ENCODE measurements around the gene XYLT1.
"Not testable (repeated sequence)": the region's sequence is repeated elsewhere in the genome, so short reads cannot be mapped to it uniquely, and the experiment has no call there.

XYLT1 gene

DNA sequence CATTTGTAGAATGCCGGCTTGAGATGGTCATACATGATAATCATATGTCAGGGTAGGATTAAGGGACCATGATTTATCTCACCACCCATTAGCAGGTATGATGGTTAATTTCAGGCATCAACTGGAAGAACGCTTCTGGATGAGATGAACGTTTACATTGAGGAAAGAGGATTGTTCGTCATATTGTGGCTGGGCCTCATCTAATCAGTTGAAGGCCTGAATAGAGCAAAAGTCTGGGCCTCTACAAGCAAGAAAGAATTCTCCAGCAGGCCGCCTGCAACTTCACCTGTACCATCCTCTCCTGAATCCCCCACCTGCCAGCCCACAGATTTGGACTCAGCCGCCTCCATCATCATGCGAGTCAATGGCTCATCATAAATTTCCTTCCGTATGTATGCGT lies 30.6 kb upstream of the XYLT1 start:
- Histone ChIP-seq H3K9me3 (ENCODE audit: control insufficient read depth, insufficient read depth, low read length) (no peaks in the 10 kb centered on the region), H3K36me3 (ENCODE audit: insufficient read depth, low read length) (no peaks in the 10 kb centered on the region)

DNA sequence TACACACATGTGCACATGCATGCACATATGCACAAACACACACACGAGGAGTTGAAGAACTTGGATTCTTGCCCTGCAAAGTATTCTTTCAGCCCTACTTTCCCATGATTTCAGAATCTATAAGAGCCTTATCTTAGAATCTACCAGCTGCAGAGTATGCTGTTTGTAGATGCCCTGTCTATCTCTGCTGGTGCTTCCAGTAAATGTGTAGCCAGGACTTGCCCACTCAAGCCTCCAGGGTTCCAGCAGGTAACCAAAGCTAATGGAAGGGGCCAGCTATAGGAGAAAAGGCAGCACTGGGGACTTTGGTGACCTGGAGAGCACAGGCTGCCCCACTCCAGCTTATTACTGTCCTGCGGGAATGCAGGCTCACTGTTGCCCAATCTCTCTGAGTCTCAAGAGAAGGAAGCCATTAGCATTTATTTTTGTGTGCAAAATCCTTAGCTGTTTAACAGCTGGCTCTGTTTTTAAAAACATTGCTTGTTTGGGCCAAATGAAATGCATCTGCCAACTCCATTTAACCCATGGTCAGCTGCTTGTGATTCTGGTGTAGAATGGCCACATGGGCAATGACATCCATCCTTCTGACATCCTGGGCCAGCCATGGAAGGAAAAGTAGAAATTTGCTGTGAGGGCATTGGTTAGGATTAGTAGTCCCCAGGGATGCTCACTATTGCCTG lies 28.6 kb upstream of the XYLT1 start:
- Histone ChIP-seq H3K9ac (ENCODE audit: low read depth, low read length) (no peak overlapping the region), H3K4me1 (ENCODE audit: insufficient read depth, low read length) (no peaks in the 10 kb centered on the region), H3K36me3 (ENCODE audit: insufficient read depth, low read length) (no peaks in the 10 kb centered on the region), H3K9me3 (ENCODE audit: control insufficient read depth, insufficient read depth, low read length) (no peaks in the 10 kb centered on the region)

More for the DNA sequence above, 30.6 kb upstream of the XYLT1 start:
- no peaks in the 10 kb centered on the region for H3K4me1 ChIP-seq (ENCODE audit: insufficient read depth, low read length)
- H3K9ac ChIP-seq (ENCODE audit: low read depth, low read length), result no peak overlapping the region

DNA sequence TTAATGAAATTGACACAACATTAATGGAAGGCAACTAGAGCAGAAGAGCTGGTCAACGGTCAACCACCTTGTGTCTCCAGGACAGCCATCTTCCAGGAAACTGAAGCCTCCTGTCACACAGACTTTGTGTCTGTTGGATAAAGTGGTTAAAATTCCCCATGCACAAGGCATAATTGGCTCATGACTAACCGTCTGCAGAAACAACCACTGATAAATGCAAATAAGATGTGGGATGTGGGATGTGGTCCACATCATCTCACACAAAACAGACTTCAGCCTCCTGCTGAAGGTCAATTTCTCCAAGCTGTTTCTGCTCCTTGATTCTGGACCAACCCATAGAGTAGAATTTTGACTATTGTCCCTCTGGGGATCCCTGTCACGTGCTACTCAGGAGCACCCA lies 26.9 kb upstream of the XYLT1 start:
- no peaks in the 10 kb centered on the region for H3K4me1 ChIP-seq (ENCODE audit: insufficient read depth, low read length)

DNA sequence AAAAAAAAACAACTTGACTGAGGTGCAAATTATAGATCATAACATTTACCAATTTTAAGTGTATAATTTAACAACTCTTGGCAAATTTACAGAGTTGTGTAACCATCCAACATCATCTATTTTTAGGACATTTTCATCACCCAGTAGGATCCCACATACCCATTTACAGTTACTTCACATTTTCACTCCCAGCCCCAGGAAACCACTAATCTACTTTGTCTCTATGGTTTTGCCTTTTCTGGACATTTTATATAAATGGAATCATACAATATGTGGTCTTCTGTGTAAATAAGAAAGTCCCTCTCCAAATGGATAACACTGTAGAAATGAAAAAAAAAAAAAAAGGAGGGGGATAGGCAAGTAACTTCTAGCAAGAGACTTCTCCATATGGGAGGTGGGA lies 26.1 kb upstream of the XYLT1 start:
- Histone ChIP-seq H3K9me3 (ENCODE audit: control insufficient read depth, insufficient read depth, low read length) (no peaks in the 10 kb centered on the region), H3K4me1 (ENCODE audit: insufficient read depth, low read length) (no peaks in the 10 kb centered on the region), H3K9ac (ENCODE audit: low read depth, low read length) (no peak overlapping the region), H3K36me3 (ENCODE audit: insufficient read depth, low read length) (no peaks in the 10 kb centered on the region)

More for the DNA sequence above, 26.9 kb upstream of the XYLT1 start:
- Histone ChIP-seq H3K36me3 (ENCODE audit: insufficient read depth, low read length) (no peaks in the 10 kb centered on the region), H3K9ac (ENCODE audit: low read depth, low read length) (no peak overlapping the region), H3K9me3 (ENCODE audit: control insufficient read depth, insufficient read depth, low read length) (no peaks in the 10 kb centered on the region)

DNA sequence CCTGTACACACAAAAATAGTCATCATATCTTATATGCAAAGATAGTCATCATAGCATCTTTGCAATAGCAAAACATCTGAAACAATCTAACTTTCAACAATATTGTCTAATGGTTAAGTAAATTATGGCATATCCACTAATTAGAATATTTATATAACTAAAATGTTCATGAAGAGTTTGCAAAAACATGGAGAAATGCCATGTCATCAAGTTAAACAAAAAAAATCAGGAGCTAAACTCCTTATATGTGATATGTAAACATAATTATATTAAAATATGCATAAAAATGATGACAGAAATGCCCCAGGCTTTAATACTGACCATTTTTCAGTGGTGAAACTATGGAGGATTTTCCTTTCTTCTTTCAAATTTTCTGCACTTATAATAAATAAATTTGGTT lies 22.3 kb upstream of the XYLT1 start:
- no peaks in the 10 kb centered on the region for H3K9me3 ChIP-seq (ENCODE audit: control insufficient read depth, insufficient read depth, low read length)
- no peak overlapping the region for H3K9ac ChIP-seq (ENCODE audit: low read depth, low read length)
- no peaks in the 10 kb centered on the region for H3K36me3 ChIP-seq (ENCODE audit: insufficient read depth, low read length)
- H3K4me1 ChIP-seq (ENCODE audit: insufficient read depth, low read length), result no peaks in the 10 kb centered on the region

DNA sequence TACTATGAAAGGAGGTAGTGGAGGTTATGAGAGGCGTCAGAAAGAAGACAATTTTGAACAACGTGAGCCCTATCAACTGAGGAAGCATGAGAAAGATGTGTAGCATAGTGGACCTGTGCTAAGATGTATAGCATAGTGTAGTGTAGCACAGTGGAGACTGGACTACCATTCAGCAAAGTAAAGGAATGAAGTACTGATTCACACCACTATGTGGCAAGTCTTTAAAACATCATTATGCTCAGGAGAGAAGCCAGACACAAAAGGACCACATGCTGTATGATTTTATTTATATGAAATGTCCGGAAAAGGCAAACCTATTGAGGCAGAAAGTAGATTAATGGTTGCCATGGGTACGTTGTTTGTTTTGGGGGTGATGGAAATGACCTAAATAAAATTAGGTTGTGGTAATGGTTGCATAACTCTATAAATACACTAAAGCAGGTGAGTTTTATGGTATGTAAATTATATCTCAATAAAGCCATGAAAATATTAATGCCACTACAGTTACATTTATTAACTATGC lies 20.4 kb upstream of the XYLT1 start:
- Histone ChIP-seq H3K9me3 (ENCODE audit: control insufficient read depth, insufficient read depth, low read length) (no peaks in the 10 kb centered on the region), H3K9ac (ENCODE audit: low read depth, low read length) (no peak overlapping the region), H3K36me3 (ENCODE audit: insufficient read depth, low read length) (no peaks in the 10 kb centered on the region), H3K4me1 (ENCODE audit: insufficient read depth, low read length) (no peaks in the 10 kb centered on the region)

DNA sequence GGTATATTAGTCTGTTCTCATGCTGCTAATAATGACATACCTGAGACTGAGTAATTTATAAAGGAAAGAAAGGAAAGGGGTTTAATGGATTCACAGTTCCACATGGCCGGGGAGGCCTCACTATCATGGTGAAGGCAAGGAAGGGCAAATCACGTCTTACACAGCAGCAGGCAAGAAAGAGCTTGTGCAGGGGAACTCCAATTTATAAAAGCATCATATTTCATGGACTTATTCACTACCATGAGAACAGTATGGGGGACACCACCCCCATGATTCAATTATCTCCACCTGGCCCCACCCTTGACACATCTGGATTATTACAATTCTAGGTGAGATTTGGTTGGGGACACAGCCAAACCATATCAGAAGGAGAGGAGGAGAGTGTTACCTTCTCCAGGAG lies 17.7 kb upstream of the XYLT1 start:
- no peaks in the 10 kb centered on the region for H3K9me3 ChIP-seq (ENCODE audit: control insufficient read depth, insufficient read depth, low read length)
- H3K9ac ChIP-seq (ENCODE audit: low read depth, low read length), result no peak overlapping the region
- H3K4me1 ChIP-seq (ENCODE audit: insufficient read depth, low read length), result no peaks in the 10 kb centered on the region
- no peaks in the 10 kb centered on the region for H3K36me3 ChIP-seq (ENCODE audit: insufficient read depth, low read length)

DNA sequence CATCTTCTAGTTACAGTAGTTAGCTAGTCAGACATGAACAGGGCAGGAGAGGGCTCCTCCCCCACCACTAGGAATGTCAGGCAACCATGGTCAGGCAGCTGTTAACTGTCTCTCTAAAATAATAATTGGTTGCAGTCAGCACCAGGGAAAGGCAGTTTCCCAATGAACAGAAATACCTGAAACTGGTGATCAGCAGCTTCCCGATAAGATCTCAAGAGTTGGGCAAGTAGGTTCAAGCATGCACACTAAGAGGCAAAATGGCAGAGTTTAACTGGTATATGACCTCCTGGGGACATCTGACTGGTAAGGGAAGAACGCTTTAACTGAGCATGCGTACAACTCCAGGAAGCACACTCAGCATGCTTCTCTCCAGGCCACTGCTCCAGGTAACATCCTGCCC lies 12.6 kb upstream of the XYLT1 start:
- Histone ChIP-seq H3K9me3 (ENCODE audit: control insufficient read depth, insufficient read depth, low read length) (no peaks in the 10 kb centered on the region), H3K9ac (ENCODE audit: low read depth, low read length) (no peak overlapping the region), H3K36me3 (ENCODE audit: insufficient read depth, low read length) (no peaks in the 10 kb centered on the region), H3K4me1 (ENCODE audit: insufficient read depth, low read length) (peaks cover 7% of the 10 kb centered on the region; the same call in 1 of the 2 replicates)

DNA sequence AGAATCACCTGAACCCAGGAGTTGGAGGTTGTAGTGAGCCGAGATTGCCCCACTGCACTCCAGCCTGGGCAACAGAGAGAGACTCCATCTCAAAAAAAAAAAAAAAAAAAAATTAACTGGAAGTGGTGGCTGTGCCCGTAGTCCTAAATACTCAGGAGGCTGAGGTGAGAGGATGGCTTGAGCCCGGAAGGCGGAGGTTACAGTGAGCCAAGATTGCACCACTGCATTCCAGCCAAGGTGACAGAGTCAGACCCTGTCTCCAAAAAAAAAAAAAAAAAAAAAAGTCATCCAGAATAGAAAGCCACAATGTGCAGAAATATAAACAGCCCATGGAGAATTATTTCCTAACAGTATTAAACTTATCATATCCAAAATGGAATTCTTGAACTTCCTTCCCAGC lies 11.6 kb upstream of the XYLT1 start:
- not testable (repeated sequence) for H3K36me3 ChIP-seq (ENCODE audit: insufficient read depth, low read length); H3K9me3 ChIP-seq (ENCODE audit: control insufficient read depth, insufficient read depth, low read length); H3K4me1 ChIP-seq (ENCODE audit: insufficient read depth, low read length); H3K9ac ChIP-seq (ENCODE audit: low read depth, low read length)

DNA sequence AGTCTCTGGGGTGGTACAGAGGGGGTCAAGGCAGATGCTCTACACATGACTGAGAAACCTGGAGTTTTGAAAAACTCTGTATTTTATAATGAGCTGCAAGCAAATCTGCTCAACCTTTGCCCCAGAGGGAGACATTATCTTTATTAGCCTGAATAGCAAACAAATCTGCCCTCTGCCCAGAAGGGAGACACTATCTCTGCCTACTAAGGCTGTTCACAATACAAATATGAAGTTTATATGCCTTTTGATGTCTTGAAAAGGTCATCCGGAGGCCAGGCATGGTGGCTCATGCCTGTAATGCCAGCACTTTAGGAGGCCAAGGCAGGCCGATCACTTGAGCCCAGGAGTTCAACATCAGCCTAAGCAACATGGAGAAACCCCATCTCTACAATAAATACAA lies 11.0 kb upstream of the XYLT1 start:
- Histone ChIP-seq H3K9me3 (ENCODE audit: control insufficient read depth, insufficient read depth, low read length) (no peaks in the 10 kb centered on the region), H3K36me3 (ENCODE audit: insufficient read depth, low read length) (no peaks in the 10 kb centered on the region)

DNA sequence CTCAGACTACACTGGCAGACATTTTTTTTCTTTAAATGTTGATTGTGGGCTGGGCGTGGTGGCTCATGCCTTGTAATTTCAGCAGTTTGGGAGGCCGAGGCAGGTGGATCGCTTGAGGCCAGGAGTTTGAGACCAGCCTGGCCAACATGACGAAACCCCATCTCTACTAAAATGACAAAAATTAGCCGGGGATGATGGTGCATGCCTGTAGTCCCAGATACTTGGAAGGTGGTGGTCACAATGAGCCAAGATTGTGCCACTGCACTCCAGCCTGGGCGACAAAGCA lies 6.4 kb upstream of the XYLT1 start:
- not testable (repeated sequence) for H3K36me3 ChIP-seq (ENCODE audit: insufficient read depth, low read length); H3K9me3 ChIP-seq (ENCODE audit: control insufficient read depth, insufficient read depth, low read length); H3K9ac ChIP-seq (ENCODE audit: low read depth, low read length); H3K4me1 ChIP-seq (ENCODE audit: insufficient read depth, low read length)

More for the DNA sequence above, 11.0 kb upstream of the XYLT1 start:
- Histone ChIP-seq H3K9ac (ENCODE audit: low read depth, low read length) (no peak overlapping the region), H3K4me1 (ENCODE audit: insufficient read depth, low read length) (peaks cover 7% of the 10 kb centered on the region; the same call in 1 of the 2 replicates)

DNA sequence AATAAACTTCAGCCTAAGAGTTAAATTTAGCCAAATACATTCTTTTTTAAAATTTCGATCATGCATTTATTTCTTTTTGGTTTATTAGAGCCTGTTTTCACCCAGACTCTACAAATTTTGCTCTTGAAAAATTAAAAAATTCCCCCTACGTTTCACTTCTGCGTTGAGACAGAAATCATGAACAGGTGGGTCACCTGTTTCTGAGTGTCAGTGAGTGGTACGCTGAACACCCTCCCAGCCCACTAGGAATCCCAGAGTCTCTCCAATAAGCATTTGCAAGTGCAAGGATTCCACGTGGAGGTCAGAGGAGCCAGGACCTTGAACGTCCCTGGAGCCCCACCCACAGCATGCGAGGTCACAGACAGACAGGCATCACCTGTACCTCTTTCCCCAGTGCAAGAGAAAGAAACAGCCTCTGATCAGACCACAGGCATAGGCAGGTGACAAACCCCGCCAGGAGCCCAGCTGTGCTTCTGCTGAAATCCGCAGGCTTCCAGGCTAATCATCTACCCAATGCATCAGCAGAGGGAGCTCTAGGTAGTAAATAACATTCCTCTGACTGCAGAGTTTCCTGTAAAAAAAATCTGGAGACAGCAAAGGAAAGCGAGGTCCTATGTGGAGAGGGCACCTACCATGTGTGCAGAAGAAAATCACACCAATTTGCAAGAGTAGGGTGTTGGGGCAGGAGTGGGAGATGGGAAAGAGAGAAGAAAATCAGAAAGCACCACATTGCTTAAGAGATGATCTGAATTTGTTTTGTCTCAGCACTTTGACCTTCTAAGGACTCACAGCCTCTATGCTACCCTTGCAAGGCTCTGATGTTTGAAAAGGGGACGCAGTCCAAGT lies 5.9 kb upstream of the XYLT1 start:
- H3K4me1 ChIP-seq (ENCODE audit: insufficient read depth, low read length), result no peaks in the 10 kb centered on the region
- no peaks in the 10 kb centered on the region for H3K9me3 ChIP-seq (ENCODE audit: control insufficient read depth, insufficient read depth, low read length)
- H3K36me3 ChIP-seq (ENCODE audit: insufficient read depth, low read length), result no peaks in the 10 kb centered on the region
- no peak overlapping the region for H3K9ac ChIP-seq (ENCODE audit: low read depth, low read length)

DNA sequence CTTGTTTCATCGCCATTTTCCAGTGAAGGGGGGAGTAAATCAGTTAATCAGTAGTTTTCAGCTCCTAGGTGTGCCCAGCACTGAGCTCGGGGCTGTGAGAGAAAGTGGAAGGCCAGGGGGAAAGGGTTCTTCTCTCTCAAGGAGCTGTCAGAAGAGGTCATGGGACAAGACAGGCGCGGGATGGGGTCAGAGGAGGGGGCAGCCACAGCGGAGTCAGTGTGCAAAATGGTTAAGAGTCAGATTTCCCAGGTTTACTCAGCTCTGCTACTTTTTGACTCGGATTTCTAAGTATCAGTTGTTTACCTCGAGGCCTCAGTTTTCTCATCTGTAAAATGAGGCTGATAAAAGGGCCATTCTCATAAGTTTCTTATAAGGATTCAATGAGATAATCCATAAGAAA lies 4.3 kb upstream of the XYLT1 start:
- Histone ChIP-seq H3K9ac (ENCODE audit: low read depth, low read length) (no peak overlapping the region), H3K9me3 (ENCODE audit: control insufficient read depth, insufficient read depth, low read length) (no peaks in the 10 kb centered on the region), H3K36me3 (ENCODE audit: insufficient read depth, low read length) (no peaks in the 10 kb centered on the region), H3K4me1 (ENCODE audit: insufficient read depth, low read length) (no peaks in the 10 kb centered on the region)

DNA sequence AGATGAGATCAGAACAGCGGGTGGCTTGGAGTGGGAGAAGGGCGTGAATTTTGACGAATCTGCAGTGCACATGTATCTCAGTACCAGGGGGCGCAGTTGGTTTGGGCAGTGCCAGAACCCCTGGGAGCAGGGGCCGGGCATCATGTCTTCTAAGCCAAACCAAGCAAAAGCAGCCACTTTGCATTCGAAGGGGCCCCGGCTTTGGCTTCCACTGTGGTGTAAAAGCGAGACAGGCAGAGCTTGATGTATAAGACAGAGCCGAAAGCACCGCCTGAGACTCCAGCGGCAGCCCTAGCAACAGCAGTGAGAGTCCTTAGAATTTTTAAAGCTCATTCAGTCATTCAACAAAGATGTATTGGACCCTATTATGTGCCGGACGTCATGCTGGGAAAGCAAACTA lies 3.8 kb upstream of the XYLT1 start:
- H3K4me1 ChIP-seq (ENCODE audit: insufficient read depth, low read length), result no peaks in the 10 kb centered on the region; the same call in 1 of the 2 replicates
- H3K9me3 ChIP-seq (ENCODE audit: control insufficient read depth, insufficient read depth, low read length), result no peaks in the 10 kb centered on the region
- no peak overlapping the region for H3K9ac ChIP-seq (ENCODE audit: low read depth, low read length)
- H3K36me3 ChIP-seq (ENCODE audit: insufficient read depth, low read length), result no peaks in the 10 kb centered on the region

DNA sequence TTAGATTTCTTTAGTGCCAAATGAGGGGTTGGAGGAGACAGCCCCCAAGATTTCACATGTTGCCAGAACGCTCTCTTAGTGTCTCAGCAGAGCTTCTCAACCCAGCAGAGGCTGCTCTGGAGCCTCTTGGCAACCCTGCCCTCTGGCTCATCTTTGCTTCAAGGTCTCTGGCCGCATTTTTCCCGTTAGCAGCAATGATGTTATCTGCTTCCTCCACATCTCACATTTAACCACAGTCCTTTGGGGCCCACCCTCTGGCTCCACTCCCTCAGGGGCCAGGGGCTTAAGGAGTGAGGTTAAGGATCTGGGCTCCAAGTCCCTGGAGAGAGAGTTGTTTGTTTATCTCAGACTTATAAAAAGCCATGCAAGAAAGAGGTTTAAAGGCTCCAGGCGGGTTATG lies 3.3 kb upstream of the XYLT1 start:
- Histone ChIP-seq H3K9me3 (ENCODE audit: control insufficient read depth, insufficient read depth, low read length) (no peaks in the 10 kb centered on the region), H3K36me3 (ENCODE audit: insufficient read depth, low read length) (no peaks in the 10 kb centered on the region), H3K4me1 (ENCODE audit: insufficient read depth, low read length) (peaks cover under 1% of the 10 kb centered on the region), H3K9ac (ENCODE audit: low read depth, low read length) (no peak overlapping the region)
